ENCODE results near the gene IL18R1.

The IL18R1 gene

DNA sequence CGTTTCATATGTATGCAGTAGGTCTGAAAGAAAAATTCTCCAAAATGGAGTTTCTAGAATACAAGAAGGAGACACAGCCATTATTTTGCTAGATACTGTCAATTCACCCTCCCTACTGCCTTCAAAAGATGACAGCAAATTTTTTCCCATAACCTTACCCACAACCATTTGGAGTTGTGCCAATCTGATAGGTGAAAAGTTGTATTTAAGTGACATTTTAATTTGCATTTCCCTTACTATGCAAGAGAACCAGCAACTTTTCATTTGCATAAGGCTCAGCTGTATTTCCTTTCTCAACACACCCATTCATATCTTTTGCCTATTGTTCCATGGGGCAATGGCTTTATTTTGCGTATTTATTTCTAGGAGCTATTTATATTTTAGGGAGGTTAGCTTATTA is 36.0 kb downstream of the IL18R1 start:
- peak in 1 of 2 donors; percentile 14 for DNase-seq (ENCODE audit: low read depth in 2 of 2)

DNA sequence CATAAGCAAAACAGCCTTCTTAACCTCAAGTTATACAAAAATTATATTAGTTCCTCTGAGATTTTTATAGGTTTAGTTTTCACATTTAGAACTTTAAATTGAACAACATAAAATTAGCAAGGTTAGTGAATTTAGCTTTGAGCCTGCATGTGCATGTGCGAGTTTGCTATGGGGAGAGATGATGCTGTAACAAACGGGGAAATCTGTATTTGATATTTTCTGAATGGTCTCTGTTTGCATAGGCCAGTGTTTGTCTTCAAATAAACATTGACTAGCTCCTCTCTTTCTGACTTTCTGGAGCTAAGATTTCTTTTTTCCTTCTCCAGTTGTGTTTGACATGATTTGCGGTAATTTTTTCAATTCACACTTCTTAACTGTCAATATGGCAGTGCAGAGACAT is 36.5 kb downstream of the IL18R1 start:
- no peak for DNase-seq (ENCODE audit: low read depth in 2 of 2)

DNA sequence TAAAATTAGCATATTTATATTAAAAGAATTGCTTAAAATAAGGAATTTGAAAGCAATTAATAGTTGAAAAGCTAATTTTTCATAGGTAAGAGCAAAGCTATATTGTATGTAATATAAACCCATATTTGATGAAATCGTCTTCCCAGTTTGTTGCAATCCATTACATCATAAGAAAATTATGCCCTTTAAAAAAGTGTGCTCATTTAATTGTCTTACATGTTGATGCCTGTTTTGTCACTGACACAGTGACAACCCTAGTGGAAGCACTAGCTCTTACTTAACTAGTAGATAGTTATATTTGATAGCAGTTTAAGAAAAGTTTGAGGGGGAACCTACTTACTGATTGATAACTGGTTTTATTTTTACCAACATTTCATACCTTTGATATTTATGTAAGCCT is 37.3 kb downstream of the IL18R1 start:
- no peak for DNase-seq (ENCODE audit: low read depth in 2 of 2)

DNA sequence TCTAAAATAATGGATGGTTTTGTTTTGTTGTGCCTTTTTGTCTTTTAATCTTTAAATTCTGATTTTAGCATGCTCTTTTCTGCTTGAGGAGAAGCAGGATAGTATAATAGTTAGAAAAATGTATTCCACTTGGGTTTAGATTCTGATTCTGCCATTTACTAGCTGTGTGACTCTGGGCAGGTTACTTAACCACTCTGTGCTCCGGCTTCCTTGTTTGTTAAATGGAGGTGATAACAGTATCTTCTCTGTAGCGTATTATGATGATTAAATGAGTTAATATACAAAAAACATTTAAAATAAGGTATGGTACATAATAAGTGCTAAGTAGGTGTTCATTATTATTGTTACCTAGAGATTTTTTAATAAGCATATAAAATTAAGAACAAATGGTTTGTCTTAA is 40.4 kb downstream of the IL18R1 start:
- no peak for DNase-seq (ENCODE audit: low read depth in 2 of 2)

DNA sequence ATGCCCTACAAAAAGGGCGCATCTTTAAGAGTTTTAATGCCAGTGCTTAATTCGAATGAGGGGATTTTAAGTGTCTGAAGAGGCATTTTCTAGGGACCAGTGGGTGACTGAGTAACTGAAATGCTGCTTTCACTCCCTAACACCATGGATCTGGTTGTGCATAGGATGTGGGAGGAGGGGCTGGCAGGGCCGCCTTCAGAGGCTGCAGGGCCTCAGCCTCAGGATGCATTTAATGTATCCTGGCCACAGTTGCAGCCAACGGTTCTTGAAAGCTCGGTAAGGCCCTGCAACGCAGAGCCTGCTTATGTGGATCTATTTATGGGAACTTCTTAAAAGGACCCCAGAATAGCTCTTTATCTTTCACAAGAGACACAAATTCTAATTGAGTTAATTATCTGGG is 41.6 kb downstream of the IL18R1 start:
- no peak for DNase-seq (ENCODE audit: low read depth in 2 of 2)

DNA sequence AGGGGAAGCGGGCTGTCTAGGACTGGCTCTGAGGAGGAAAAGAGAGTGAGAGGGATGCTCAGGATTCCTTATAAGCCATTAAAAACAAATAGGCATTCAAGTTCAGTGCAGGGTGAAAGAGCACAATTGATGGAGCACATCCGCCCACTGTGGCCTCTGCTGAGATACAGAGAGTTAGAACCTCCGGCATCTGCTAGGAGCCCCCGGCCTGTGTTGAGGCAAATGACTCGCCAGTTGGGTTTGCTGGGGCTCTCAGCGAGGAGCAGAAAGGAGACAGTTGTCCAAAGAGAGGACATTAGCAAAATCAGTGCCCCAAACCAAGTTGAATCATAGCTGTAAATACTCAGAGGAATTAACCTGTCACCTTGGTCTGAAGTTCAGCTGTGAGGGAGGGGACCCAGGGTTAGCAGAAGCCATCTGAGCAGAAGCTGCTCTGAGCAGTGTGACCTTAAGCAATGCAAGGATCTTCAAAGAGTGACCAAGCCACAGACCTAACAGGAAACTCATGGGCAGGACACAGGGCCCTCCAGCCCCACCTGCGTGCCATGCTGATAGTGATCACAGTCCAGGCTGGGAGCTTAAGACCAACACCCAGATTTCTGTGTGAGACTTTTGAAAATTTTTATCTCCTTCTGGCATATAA is 44.0 kb downstream of the IL18R1 start:
- DNase-seq (ENCODE audit: low read depth in 2 of 2), result no peak

DNA sequence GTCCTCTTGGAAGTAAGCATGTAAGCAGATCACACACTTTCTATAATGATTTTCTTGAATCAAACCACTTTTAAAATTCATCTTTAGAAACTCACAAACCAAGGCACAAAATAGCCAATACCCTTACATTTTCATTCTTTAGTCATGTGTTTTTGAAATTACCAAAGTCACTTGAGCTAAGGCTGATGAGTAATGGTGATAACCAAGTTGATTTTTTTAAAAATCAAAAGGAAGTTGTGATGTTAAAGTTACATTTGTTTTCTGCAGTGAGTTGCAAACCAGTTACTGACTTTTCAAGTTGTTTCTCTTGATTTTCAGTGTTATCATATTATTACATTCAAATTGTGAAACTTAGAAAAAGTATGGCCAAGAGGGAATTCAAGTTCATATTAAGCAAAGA is 45.9 kb downstream of the IL18R1 start:
- DNase-seq (ENCODE audit: low read depth in 2 of 2), result no peak

DNA sequence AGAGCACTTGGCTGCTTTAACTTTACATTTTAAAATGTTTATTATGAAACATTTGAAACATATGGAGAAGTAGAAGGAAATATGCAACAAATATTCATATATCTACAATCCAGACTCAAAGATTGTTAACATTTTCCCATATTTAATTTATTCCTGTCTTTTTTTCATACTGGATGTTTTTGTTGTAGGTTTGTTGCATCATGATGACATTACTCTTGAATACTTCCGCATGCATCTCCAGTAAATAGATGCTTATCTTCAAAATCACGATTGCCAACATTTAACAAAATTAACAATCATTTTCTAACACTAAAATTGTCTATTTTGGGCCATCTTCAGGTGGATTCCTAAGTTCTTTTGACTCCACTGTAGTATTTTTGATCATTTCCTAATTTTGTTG is 46.3 kb downstream of the IL18R1 start:
- no peak for DNase-seq (ENCODE audit: low read depth in 2 of 2)

DNA sequence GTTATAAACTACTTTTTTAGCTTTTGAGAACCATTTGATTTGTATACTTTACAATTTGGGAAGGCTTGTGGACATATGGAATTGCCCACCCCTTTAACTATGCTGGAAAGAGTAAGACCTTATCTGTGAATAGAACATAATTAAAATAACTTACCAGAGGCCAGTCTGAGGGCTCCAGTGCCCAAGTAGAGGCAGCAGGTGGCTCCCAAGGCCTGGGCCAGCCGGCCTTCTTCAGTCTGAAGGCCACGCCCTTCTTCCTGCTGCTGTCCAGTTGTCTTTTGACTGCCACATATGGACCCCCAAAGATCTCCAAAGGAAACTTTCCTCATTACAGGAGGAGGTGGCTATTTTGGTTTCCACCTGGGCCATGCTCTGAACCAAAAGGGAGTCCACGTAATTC is 55.4 kb downstream of the IL18R1 start:
- no peak for DNase-seq (ENCODE audit: low read depth in 2 of 2)

DNA sequence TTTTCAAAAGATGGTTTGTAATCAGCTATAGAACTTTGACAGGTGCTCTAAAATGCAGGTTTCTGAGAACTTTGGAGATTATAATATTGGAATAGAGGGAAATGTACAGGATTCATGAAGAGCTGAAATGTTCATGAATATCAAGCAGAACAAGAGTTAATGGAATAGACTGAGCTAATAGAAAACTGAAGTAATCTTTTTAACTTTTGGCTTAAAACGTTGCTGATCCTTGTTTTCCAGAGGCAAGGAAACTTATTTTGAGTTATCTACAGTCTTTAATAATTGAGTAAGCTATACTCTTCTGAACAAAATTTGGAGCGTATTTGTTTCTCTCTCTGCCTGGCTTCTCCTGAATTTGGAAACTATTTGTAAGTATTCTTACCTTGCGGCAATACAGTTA is 56.6 kb downstream of the IL18R1 start:
- DNase-seq (ENCODE audit: low read depth in 2 of 2), result no peak

DNA sequence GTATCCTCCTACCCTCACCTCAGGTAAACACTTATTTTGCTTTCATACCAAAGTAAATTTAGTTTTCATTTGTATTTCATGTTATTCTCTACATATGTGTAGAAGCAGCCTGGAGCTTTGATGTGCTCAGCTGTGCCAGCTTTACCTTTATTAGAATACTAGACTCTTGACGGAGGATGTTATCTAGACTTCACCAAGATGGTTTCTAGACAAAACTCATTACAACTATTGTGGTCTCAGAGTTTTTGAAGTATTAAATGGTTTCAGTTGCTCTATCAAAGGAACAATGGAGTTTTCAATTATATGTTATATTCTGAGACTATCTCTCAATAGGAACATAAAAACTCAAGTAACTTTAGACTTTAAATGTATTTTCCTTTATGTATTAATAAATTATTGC is 62.4 kb downstream of the IL18R1 start:
- DNase-seq (ENCODE audit: low read depth in 2 of 2), result no peak

DNA sequence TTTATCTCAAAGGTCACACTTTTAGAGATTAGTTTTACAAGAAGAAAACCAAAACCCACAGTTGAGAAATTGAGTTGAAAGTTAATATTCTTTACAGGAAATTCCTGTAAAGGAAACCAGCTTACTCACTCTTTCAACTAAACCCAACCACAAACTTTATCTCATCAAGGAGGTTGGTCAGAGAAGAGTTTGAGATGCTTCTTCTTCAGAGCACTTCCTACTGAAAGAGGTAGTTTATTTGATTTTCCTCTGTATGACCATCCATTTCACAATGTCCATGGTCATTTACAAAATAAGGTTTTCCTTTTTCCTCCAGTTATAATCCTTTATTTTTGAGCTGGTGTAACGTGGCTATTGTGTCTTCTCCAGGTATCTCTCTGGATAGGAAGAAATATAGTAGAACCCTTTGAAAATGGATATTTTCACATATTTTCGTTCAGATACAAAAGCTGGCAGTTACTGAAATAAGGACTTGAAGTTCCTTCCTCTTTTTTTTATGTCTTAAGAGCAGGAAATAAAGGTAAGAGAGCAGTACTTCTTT is 62.9 kb downstream of the IL18R1 start:
- DNase-seq (ENCODE audit: low read depth in 2 of 2), result no peak

DNA sequence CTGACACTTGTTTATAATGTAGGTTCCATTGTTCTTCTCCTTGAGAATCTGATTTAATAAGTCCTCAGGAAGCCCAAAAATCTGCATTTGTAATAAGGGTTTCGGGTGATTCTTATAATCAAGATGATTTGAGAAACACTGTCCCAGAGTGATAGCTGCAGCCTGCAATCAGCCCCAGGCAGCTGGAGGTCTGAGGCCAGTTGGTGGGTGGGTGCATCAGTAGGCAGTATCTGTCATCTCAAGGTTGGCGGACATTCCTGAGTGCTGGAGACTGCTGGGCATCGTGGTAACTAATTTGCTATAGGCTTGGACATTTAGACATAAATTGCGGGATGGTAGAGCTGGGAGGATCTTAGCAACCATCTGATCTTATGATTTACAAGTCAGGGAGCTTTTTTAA is 64.7 kb downstream of the IL18R1 start:
- no peak for DNase-seq (ENCODE audit: low read depth in 2 of 2)

DNA sequence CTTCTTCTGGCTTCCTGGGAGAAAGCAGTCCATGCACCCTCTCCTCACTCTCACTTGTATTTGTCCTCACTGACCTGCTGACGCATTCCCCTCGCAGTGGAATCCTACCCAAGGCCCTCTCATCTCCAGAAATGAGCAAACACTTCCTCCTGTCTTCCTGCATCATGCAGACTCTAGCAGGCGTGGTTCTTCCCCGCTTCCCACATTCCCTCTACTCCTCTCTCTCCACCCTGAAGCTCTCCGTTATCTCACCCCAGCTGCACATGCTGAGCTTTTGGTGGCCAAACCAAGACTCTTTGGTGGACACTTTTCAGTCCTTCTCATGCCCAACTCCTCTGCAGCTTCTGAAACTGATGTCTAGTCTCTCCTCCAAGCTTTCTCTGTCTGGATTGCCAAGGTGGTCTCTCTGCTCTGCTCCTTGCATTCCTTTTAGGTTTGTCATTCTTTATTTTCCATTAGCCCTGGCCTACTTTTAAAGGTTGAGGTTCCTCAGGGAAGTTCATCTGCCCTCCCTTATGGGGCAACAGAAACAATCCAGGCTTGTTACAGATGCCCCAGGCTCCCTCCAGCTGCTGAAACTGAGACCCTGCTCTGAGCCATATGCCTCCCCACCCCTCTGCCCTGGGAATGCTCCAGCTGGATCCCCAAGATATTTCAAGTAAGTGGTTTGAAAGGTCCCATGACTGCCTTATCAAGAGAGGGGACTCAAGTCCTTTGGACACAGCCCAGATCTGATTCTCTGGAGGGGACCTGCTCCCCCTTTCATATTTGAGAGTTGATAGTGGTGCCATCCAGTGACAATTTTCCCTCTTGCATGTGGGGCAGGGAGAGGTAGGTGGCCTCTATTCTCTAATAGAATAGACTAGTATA is 66.5 kb downstream of the IL18R1 start:
- DNase-seq (ENCODE audit: low read depth in 2 of 2), result no peak

DNA sequence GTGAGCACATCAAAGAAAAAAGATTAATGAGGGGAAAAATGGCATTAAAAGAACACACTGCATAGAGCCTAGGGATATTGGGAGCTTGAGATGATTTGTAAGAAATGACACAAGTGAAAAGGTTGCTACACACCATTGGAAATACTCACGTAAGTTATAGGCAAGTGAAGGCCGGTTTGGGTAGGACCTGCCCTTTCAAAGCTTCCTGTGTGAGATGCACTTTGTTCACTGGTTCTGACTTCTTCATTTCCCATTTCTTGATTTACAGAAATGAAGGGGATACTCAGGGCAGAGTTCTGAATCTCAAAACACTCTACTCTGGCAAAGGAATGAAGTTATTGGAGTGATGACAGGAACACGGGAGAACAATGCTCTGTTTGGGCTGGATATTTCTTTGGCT is 67.3 kb downstream of the IL18R1 start, which contains the start of gene IL18RAP:
IL18RAP (plus strand) TSS at position 251 of the 400 bp plus-strand sequence; CDS start at position 369, 118 bp downstream.
- DNase-seq (ENCODE audit: low read depth in 2 of 2), result no peak

DNA sequence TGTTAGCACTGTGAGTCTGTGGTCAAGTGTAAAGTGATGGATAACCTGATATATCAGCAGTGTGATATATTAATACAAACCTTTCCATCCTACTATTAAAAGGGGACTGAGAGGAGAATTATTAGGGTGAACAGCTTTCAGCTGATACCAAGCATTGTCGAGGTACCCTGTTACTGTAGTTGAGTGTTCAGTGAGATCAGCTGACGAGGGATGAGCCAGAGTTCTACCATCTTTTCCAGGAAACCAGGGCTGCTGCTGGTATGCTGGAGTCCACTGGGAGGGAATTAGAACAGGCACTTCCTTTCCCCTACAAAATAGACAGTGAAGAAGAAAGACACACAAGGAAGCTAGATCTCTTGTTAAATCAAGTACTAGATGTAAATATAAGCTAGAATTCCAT is 67.8 kb downstream of the IL18R1 start:
- no peak for DNase-seq (ENCODE audit: low read depth in 2 of 2)

DNA sequence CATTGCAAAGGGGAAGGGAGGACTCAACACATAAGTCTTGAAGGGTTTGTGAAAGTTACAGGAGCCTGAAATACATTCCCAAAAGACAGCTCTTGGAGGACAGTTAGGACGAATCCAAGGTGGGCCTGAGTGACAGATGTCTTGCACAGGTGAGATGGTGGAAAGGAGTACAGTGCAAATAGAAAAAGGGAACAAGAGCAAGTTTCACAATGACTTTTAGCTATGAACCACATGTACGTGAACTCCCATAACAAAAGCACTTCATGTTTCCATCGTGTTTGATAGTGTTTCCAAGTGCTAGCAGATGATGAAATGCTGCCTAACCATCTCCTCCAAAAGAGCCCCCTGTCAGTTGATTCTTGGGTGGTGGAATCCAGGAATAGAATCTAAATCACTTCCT is 69.2 kb downstream of the IL18R1 start:
- no peak for DNase-seq (ENCODE audit: low read depth in 2 of 2)

DNA sequence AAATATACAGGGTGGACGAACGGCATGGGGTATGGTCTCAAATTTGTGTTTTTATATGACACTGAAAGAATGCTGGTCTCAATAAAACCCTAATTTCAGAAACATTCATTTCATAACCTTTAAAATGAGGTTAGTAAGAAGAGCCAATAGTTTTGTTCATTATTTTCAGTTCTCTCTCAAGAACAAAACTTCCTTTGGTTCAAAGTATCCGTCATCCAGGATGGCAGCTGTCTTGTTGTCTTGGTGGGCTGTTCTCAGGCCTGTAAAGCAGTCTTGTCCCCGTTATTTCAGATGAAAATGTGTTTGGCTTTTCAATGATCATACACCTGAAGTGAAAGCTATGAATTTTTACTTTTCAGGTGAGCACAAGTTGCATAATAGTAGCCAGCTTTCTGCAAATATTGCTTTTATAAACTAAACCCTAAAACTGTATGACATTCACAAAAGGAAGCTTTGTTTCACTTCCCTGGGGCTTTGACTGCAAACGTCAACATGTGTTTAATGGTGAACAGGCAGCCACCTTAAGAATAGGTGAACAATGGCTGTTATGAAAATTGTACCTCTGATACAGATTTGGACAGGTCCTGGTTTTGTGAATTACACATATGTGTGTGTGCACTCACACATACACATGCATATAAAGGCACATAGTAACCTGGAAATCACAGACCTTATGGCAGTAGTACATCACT is 70.0 kb downstream of the IL18R1 start:
- no peak for DNase-seq (ENCODE audit: low read depth in 2 of 2)

DNA sequence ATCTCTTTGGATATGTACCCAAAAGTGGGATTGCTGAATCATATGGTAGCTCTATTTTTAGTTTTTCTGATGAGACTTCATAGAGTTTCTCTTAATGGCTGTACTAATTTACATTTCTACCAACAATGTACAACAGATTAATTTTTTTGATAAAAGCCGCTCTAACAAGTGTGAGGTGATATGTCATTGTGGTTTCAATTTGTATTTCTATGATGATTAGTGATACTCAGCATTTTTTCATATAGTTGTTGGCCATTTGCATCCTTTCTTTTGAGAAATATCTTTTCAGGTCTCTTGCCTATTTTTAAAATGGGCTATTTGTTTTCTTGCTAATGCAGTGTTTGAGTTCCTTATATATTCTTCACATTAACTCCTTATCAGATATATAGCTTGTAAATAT is 71.7 kb downstream of the IL18R1 start:
- DNase-seq (ENCODE audit: low read depth in 2 of 2), result no peak

DNA sequence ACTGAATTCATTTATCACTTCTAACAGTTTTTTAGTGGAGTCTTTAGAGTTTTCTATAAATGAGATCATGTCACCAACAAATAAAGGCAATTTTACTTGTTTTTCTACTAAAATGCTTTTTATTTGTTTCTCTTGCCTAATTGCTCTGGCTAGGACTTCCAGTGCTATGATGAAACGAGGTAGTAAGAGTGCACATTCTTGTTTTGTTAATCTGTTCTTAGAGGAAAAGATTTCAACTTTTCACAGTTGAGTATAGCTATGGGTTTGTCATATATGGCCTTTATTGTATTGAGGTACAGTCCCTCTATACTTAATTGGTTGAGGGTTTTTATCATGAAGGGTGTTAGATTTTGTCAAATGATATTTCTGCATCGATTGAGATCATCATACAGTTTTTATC is 73.0 kb downstream of the IL18R1 start:
- no peak for DNase-seq (ENCODE audit: low read depth in 2 of 2)

DNA sequence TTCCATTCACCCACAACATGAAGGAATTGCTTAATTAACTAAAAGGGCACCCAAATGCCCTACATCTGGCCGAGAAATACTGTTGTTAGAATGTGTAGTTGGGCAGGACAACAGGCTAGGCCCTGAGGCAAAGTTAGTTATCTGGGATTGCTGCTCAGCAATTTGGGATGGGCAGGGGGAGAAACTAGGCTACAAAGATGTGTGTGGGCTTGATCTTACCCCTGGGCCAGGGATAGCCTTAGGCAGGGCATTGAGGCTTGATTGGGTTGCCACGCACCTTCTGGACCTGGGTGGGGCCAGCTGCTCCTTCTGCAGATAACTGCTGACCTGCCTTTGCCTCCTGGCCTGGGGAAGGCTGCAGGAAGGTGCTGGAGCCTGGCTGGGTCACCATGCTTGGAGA is 76.8 kb downstream of the IL18R1 start:
- no peak for DNase-seq (ENCODE audit: low read depth in 2 of 2)

DNA sequence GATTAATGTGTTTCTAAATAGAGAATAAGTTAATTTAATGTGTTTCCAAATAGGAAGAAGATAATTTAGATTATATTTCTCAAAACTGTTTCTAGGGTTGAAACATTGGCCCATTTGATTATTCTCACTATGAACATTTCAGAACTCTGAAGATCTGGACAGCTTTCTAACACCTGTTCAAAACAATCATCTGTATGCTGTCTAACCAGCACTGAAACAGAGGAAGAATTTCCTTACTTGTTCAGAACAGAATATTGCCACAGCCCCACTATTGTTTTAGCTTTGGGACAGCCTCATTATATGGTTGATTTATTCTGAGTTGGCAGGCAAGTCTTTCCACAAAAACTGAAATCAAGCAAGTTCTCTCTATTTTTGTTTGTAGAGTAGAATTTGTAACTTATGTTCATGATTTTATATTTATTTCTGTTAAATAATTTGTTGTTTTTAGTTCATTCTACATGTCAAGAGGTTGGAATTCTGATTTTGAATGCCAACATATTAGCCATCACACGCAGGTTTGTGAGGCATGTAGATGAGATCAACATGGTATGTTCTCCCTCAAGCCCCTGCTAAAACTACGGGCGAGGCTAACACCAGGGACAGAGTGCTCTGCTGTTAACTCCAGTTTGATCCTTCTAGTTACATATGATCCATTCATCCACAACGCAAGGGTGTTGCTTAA is 78.5 kb downstream of the IL18R1 start:
- no peak for DNase-seq (ENCODE audit: low read depth in 2 of 2)
